Measurements from ENCODE around the gene RTN1. TPM values are rescaled to one million over a fixed set of nuclear protein-coding genes. Genes with fewer than 3 reads are reported as not detected.
A peak's percentile ranks its signal among the peaks of the same experiment; 100 is the strongest.

The RTN1 gene
- total RNA-seq, 1 donor from 2014 or later: not detected

DNA sequence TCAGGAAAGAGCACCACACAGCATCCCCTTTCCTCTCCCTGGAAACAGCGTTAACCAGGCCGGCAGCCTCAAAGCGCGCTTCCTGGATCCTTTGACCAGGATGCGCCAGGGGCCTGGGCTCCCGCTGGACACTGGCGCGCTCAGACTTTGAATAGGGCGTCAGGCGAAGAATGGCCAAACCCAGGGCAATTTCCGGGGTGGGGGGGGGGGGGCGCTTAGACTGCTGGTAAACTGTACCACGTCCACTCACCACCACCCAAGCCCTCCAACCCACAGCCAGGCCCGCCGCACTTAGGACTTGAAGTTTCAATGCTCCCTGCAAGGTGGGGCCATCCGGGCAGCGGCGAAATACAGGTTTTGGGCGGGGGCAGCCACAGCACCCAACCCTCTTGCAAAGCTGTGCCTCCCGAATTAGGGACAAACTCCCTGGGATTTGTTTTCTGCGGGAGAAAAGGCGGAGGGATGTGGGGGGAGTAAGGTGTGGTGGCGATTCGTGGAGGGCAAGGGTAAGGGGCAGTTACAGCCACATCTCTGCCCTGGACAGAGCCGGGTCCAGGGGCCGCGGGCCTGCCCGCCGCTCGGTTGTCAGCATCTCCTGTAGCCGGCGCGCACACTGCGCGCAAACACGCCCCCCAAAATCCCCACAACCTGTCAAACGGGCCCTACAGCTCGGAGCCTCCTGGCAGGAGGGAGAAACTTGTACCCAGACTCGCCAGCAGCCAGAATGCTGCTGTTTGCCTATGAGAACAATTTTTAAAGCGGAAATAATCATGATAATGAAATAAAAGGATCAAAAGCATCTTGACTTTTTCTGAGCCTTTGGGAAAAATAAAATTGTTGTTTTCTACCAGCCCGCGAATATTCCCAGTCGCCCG is 958 bp downstream of the RTN1 start:
- Mint-ChIP-seq H3K4me1 (ENCODE audit: unreplicated experiment) (peaks cover 12% of the 10 kb centered on the region), H3K4me3 (ENCODE audit: unreplicated experiment) (peak overlapping the region; percentile 63), H3K9me3 (ENCODE audit: unreplicated experiment) (no peaks in the 10 kb centered on the region), H3K27ac (ENCODE audit: unreplicated experiment) (no peak overlapping the region), H3K36me3 (ENCODE audit: unreplicated experiment) (no peaks in the 10 kb centered on the region), H3K27me3 (ENCODE audit: unreplicated experiment) (peaks cover 80% of the 10 kb centered on the region)
- TF ChIP-seq, protein P1, sequence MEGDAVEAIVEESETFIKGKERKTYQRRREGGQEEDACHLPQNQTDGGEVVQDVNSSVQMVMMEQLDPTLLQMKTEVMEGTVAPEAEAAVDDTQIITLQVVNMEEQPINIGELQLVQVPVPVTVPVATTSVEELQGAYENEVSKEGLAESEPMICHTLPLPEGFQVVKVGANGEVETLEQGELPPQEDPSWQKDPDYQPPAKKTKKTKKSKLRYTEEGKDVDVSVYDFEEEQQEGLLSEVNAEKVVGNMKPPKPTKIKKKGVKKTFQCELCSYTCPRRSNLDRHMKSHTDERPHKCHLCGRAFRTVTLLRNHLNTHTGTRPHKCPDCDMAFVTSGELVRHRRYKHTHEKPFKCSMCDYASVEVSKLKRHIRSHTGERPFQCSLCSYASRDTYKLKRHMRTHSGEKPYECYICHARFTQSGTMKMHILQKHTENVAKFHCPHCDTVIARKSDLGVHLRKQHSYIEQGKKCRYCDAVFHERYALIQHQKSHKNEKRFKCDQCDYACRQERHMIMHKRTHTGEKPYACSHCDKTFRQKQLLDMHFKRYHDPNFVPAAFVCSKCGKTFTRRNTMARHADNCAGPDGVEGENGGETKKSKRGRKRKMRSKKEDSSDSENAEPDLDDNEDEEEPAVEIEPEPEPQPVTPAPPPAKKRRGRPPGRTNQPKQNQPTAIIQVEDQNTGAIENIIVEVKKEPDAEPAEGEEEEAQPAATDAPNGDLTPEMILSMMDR (IDR thresholded peaks at IDR 0.05): no peak
- DNase-seq (ENCODE audit: extremely low spot score, unreplicated experiment): no peak

DNA sequence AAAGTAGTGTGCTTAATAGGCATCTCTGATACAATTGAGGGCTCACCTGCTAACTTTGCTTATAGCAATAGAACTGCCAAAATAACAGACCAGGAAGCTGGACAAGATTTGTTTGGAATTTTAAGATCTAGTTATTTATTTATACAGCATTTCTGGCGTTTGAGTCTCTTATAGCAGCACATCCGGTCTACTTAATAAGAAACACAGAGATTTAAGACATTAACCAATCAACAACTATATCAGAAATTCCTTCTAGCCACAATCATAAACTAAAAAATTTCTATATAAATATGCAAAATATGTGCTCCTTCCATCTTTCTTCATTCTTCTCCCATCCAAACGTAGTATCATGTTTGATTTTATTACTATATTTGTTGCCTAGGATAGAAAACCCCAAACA is 2.6 kb downstream of the RTN1 start:
- DNase-seq (ENCODE audit: extremely low spot score, unreplicated experiment): no peak
- H3K27me3 Mint-ChIP-seq (ENCODE audit: unreplicated experiment): peaks cover 67% of the 10 kb centered on the region
- no peaks in the 10 kb centered on the region for H3K36me3 Mint-ChIP-seq (ENCODE audit: unreplicated experiment)
- no peak overlapping the region for H3K27ac Mint-ChIP-seq (ENCODE audit: unreplicated experiment)
- TF ChIP-seq, protein P1 (IDR thresholded peaks at IDR 0.05): no peak
- no peak overlapping the region for H3K4me3 Mint-ChIP-seq (ENCODE audit: unreplicated experiment)
- H3K4me1 Mint-ChIP-seq (ENCODE audit: unreplicated experiment): peaks cover 12% of the 10 kb centered on the region
- no peaks in the 10 kb centered on the region for H3K9me3 Mint-ChIP-seq (ENCODE audit: unreplicated experiment)

DNA sequence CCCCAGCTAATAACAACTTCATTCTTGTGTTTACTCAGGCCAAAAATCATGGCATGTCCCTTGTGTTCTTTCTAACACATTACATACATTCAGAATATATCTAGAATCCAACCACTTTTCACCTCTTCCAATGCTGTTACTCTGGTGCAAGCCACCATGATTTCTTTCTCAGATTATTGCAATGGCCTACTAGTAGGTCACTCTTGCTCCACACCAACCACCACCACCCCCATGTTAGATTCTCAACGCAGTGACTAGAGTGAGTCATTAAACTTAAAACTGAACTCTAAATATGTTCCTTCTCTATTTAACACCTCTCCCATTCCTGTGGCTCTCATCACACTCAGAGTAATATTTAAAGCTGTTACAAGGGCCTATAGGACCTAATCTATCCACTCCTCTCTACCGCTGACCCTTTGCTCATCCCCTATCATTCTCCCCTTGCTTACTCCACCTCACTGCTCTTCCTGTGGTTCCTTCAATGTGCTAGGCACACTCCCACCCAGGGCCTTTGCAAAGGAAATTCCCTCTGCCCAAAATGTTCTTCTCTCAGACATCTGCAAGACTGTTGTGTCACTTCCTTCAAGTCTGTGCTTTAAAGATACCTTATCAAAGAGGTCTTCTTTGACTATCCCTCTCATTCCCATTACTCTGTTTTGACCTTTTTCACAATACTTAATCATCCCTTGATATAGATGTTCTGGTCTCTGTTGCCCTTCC is 6.6 kb downstream of the RTN1 start:
- H3K4me3 Mint-ChIP-seq (ENCODE audit: unreplicated experiment): no peak overlapping the region
- H3K27ac Mint-ChIP-seq (ENCODE audit: unreplicated experiment): no peak overlapping the region
- no peak for DNase-seq (ENCODE audit: extremely low spot score, unreplicated experiment)
- H3K27me3 Mint-ChIP-seq (ENCODE audit: unreplicated experiment): peaks cover 34% of the 10 kb centered on the region
- TF ChIP-seq, protein P1 (IDR thresholded peaks at IDR 0.05): no peak
- no peaks in the 10 kb centered on the region for H3K36me3 Mint-ChIP-seq (ENCODE audit: unreplicated experiment)
- no peaks in the 10 kb centered on the region for H3K9me3 Mint-ChIP-seq (ENCODE audit: unreplicated experiment)
- H3K4me1 Mint-ChIP-seq (ENCODE audit: unreplicated experiment): peaks cover under 1% of the 10 kb centered on the region

DNA sequence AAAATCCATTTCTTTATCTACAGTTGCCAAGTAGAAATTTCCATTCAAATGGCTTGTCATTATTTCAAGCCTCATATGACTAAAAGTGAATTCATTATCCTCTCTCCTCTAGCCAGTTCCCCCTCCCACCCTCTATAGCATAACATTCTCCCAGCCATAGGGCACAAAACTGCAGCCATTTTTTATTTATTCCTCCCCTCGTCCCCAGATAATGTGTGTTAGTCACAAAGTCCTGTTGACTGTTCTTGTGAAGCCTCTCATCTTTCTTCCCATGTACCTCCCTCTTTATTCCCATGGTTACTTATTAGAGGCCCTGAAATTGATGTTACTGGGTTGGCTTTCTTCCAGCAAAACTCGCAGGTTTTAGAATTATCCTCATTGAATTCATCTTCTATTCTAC is 13.2 kb downstream of the RTN1 start:
- TF ChIP-seq, protein P1 (IDR thresholded peaks at IDR 0.05): no peak
- H3K36me3 Mint-ChIP-seq (ENCODE audit: unreplicated experiment): no peaks in the 10 kb centered on the region

DNA sequence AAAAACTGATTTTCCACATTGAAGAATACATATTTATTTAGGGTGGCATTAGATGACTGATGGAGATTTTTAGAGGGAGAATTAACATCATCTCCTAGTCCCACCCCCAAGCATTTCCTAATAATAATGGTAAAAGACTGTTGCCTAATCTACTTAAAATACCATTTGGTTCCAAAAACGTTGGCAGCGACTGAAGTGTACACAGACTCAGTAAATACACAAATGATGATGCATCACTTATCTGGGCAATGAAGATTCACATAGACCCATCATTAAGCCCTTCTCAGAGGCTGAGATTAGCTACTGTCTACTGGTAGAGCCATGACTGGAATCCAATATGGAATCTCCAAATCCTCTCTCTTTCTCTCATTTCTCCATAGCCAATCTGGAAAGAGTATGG is 18.2 kb downstream of the RTN1 start:
- no peak for DNase-seq (ENCODE audit: extremely low spot score, unreplicated experiment)
- Mint-ChIP-seq H3K27ac (ENCODE audit: unreplicated experiment) (no peak overlapping the region), H3K4me3 (ENCODE audit: unreplicated experiment) (no peak overlapping the region), H3K27me3 (ENCODE audit: unreplicated experiment) (peaks cover 15% of the 10 kb centered on the region), H3K9me3 (ENCODE audit: unreplicated experiment) (no peaks in the 10 kb centered on the region), H3K4me1 (ENCODE audit: unreplicated experiment) (no peaks in the 10 kb centered on the region), H3K36me3 (ENCODE audit: unreplicated experiment) (no peaks in the 10 kb centered on the region)
- TF ChIP-seq, protein P1 (IDR thresholded peaks at IDR 0.05): no peak

More for the DNA sequence above, 13.2 kb downstream of the RTN1 start:
- no peak overlapping the region for H3K4me3 Mint-ChIP-seq (ENCODE audit: unreplicated experiment)
- no peak for DNase-seq (ENCODE audit: extremely low spot score, unreplicated experiment)
- H3K4me1 Mint-ChIP-seq (ENCODE audit: unreplicated experiment): no peaks in the 10 kb centered on the region
- peaks cover 9% of the 10 kb centered on the region for H3K27me3 Mint-ChIP-seq (ENCODE audit: unreplicated experiment)
- H3K27ac Mint-ChIP-seq (ENCODE audit: unreplicated experiment): no peak overlapping the region
- no peaks in the 10 kb centered on the region for H3K9me3 Mint-ChIP-seq (ENCODE audit: unreplicated experiment)

Measured in osteocyte (in vitro differentiated cells).